HG03432 (cell line): ENCODE data around the gene PSRC1.

Source experiments
- ATAC-seq: cut with Tn5 transposase; IDR thresholded peaks from one replicate; pipeline ENCODE4 v1.9.1; 2021; ENCODE audit warnings: mild to moderate bottlenecking, moderate library complexity; ENCODE audit not compliant: unreplicated experiment

The PSRC1 gene

GRCh38 chr1:109259674-109260557, 23.0 kb downstream of the PSRC1 start:
- ATAC-seq = no peak

GRCh38 chr1:109258481-109259466, 24.2 kb downstream of the PSRC1 start:
- ATAC-seq = no peak

GRCh38 chr1:109257682-109258421, 25.1 kb downstream of the PSRC1 start:
- ATAC-seq = no peak

- no peak for ATAC-seq
Observed at GRCh38 chr1:109256971-109257681, 25.8 kb downstream of the PSRC1 start.

GRCh38 chr1:109256085-109256484, 26.9 kb downstream of the PSRC1 start:
- ATAC-seq = no peak

GRCh38 chr1:109255678-109256077, 27.3 kb downstream of the PSRC1 start:
- no peak for ATAC-seq

GRCh38 chr1:109255097-109255651, 27.8 kb downstream of the PSRC1 start:
- ATAC-seq = no peak

GRCh38 chr1:109254621-109255096, 28.3 kb downstream of the PSRC1 start:
- no peak for ATAC-seq

- ATAC-seq = no peak
Observed at GRCh38 chr1:109253803-109254620, 28.9 kb downstream of the PSRC1 start.

GRCh38 chr1:109252893-109253802, 29.8 kb downstream of the PSRC1 start:
- ATAC-seq = no peak

GRCh38 chr1:109252167-109252892, 30.6 kb downstream of the PSRC1 start:
- ATAC-seq = no peak

- ATAC-seq = no peak
Observed at GRCh38 chr1:109251277-109252166, 31.4 kb downstream of the PSRC1 start.

- no peak for ATAC-seq
Observed at GRCh38 chr1:109250454-109251276, 32.3 kb downstream of the PSRC1 start.

GRCh38 chr1:109249654-109250401, 33.1 kb downstream of the PSRC1 start:
- peak; percentile 39 for ATAC-seq
